Measurements from ENCODE around the gene IGFBP3.

- TF ChIP-seq ZNF280C (tag by site-specific recombination; IDR thresholded peaks at IDR 0.05) (no peak), PBX3 (CRISPR knock-in tag; IDR thresholded peaks at IDR 0.05) (no peak), ZNF274 (IDR thresholded peaks at IDR 0.05; ENCODE audit: low read length) (no peak), ZNF274 (tag by site-specific recombination; IDR thresholded peaks at IDR 0.05; ENCODE audit: borderline replicate concordance) (no peak), TRIM28 (IDR thresholded peaks at IDR 0.05; ENCODE audit: borderline replicate concordance, low read length) (no peak), ZNF629 (tag by site-specific recombination; IDR thresholded peaks at IDR 0.05) (no peak)
Measured at GRCh38 chr7:45917064-45917463, 4.0 kb downstream of the IGFBP3 start.
